NB4 (cell line): ENCODE data around the gene ANKRD55.

ENCODE experiments used
- CTCF ChIP-seq: IDR thresholded peaks from one replicate; pipeline ENCODE4 v1.5.1; 2012; ENCODE audit warnings: low read depth, low read length
- TF ChIP-seq, protein P1 (sequence below): IDR thresholded peaks from 2 replicates; pipeline ENCODE4 v1.6.1; 2011; ENCODE audit warnings: low read depth, low read length

DNA sequence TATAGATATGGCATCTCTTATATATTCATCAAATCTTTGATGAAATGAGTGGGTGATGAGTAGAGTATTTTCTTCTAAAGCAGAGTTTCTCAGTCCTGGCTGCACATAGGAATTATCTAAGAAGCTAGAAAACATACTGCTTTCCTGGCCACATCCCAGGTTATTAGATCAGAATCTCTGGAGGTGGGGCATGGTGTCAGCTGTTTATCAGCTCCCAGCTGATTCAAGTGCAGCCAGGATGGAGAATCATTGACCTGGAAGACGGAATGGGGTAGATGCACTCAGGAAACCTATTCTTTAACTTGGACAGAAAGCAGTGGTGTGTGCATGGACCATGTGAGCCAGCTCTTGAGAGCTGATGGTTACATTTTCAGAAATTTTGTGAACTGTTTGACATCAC is 130.2 kb downstream of the ANKRD55 start:
- no peak for TF ChIP-seq CTCF
- TF ChIP-seq, protein P1, sequence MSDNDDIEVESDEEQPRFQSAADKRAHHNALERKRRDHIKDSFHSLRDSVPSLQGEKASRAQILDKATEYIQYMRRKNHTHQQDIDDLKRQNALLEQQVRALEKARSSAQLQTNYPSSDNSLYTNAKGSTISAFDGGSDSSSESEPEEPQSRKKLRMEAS = no peak
